CD4-positive, alpha-beta T cell treated with Interleukin-15 for 1 hour (primary cell): ENCODE data around the gene GNAS.

Experiments used
- DNase-seq: peaks from one replicate; pipeline ENCODE4 v3.0.0-alpha.2; 2020

GNAS gene

GRCh38 chr20:58854638-58855471, 2.3 kb downstream of the GNAS start:
- no peak for DNase-seq

DNA sequence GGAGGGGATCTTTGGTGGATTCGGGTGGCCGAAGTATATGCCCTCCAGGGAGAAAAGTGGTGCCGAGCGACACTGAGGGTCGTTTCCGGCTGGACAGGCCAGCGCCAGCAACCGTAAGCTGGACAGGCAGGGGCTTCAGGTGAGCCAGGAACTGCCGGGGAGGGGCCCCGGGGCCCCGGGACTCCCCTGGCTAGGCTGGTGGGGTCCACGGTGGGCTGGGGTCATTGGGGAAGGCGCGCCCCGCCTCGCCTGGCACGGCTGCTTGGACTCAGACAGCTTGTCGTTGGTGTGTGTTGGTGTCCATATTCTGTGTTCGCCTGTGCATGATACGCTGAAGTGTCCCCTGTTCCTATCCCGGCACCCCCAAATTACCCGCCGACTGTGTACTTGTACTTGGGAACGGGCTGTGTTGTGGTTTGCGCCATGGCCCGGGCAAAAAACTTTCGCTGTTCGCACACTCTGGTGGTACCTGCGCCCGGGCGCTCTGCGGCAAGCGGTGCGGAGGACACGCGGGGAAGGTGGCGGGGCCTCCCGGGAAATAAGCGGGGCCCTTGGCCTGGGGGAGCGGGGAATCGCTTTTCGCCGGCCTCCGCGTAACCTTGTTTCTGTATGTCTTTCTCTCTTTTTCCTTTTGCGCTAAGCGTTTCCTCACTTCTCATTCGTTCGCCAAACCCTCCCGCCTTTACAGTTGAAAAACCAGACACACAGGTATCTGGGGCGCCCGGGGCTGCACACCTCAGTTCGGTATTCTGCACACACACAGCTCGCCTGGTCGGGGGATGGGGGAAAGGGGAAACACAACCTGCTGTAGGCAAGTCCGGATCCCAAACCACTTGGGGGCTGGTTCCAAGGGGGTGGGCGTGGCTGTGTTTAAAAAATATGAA, 3.2 kb downstream of the GNAS start:
- DNase-seq = no peak

DNA sequence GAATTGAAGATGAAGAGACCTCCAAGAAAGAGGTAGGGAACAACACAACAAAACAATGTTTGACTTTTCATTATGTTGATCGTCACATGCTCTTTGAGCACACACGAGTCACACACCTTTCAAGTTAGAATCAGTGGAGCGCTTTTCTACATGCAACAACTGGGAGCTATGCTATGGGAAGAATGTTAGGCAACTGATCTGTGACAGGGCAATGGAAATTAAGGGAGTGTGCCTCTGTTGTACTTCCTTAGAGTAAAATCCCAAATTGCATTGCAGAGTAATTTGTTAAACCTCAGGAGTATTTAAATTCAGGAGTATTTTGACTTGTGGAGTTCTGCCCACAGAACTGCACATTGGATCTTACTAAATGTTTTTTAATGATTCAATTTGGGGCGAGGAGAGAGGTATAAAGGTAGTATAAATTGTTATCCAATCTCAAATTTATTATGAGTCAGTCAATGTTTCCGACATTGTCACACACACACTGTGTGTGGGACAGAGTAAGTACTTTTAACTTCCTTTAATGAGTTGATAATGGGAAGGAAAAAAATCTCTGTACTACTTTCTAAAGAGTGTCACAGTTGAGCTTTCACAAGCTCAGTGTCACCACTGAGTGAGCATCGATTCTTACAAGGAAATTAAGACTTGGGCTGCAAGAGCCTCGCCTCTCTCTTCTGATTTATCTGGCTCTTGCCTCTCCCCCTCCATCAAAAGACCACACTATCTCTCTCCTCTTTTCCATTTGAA, 10.7 kb downstream of the GNAS start:
- DNase-seq = no peak

GRCh38 chr20:58864346-58864745, 11.8 kb downstream of the GNAS start:
- no peak for DNase-seq

DNA sequence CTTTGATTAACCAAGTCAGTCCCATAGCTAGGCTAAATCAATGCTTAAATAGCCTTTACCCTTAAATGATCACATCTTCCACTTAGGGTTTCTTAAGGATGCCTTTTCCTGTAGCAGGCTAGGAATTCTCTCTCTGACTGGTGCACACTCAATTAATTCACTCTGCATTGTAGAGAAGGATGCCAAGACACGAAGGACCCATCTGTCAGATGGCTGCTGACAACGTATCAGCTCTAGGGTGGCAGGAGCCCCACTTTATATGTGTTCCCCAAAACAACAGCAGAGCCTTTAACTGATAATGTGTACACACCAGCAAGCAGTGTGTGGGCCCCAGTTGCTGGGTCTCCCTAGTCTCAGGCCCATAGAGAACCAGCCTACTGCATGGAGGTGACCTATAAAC, 13.3 kb downstream of the GNAS start:
- DNase-seq = no peak

DNA sequence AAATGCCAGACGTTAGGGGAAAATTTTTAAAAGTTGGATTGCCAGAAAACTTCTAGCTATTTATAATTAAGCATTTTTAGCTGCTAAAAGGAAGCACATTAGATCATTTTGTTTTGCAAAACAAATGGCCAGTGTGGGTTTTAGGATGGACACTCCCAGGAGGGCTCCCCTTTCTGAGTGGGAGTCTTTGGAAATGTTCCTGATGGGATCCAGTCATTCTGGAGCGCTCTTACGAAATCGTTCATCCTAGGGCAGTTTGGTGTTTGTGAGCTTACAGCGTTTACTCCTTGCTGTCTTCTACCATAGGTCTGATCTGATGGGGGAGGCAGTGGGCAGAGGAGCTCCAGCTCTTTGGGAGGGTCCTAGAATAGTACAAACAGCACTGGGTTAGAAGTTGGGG, 14.7 kb downstream of the GNAS start:
- DNase-seq = no peak

- DNase-seq = no peak
These were observed 16.3 kb downstream of the GNAS start for GRCh38 chr20:58868795-58869194.

DNA sequence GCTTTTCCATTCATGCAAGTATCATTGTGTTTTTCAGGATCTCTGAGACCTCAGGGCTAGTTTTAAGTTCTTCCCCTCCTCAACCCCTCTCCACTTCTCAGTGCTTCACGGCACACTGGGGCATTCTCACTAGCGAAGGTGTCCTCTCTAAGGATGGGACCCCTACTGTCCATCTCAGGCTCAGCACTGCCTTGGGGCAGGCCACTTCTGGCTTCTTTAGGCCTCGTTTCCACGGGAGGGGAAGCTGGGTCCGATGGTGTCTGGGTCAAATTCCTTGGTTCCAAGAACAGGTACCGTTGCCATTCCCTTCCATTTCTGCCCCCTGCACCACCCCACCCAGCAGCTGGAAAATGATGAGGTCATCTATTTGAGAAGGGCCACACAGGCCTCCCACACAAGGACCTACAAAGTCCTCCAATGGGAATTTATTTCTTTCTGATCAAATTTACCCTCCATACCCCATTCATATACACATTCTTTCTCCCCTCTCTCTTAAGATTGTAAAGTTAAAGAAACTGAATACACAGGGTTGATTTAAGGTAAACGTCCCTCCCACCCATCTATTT, 17.2 kb downstream of the GNAS start:
- no peak for DNase-seq

DNA sequence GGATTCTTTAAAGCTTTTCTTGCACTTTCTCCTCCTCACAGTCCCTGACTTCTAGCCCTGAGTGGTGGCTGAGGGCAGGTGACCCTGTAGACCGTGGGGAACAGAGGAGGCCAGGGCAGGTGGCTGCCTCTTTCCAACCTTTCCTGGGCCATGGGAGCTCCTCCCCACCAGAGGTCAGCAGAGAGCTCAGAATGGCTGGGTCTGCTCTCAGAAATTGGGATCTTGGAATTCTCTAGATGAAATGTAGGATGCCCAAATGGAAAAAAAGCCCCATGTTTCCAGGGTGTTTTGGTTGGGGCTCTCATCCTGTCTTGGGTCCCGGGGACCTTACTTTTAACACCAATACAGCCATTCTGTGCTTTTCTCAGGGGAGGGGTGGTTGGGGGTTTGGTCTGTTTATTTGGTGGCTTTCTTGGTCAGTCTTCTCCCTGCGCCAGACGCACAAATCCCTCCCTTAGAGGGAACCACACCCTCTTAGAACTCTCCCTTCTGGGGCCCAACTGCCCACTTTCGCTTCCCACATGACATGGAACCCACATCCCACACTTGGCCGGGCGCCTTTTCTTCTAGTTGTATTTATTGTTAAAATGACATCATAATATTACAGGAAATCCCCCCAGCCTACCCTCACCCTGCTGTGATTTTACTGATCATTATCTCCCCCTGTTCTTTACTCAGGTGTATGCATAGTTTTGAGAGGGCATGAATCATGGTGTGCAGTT, 17.9 kb downstream of the GNAS start:
- DNase-seq = peak; percentile 43

DNA sequence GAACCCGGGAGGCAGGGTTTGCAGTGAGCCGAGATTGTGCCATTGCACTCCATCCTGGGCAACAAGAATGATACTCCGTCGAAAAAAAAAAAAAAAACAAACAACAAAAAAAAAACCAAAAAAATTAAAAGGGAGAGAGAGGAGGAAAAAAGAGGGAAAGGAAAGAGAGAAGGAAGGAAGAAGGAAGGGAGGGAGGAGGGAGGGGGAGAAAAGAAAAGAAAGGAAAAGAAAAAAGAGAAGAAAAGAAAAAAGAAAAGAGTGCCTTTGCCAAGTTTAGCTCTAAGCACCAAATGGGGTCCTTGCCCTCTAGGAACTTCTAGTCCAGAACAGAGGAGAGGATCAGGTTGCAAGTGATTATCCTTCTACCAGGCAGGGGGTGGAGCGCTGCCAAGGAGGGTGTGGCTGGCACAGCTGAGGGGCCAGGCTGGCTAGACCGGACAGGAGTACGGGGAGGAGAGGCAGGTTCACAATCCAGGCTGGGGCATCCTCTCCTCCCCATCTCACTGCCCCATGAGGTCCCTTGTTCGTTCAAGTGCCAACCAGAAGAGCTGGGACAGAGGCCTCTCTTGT, 19.1 kb downstream of the GNAS start:
- no peak for DNase-seq

- no peak for DNase-seq
These were observed 22.0 kb downstream of the GNAS start for GRCh38 chr20:58874469-58874868.

DNA sequence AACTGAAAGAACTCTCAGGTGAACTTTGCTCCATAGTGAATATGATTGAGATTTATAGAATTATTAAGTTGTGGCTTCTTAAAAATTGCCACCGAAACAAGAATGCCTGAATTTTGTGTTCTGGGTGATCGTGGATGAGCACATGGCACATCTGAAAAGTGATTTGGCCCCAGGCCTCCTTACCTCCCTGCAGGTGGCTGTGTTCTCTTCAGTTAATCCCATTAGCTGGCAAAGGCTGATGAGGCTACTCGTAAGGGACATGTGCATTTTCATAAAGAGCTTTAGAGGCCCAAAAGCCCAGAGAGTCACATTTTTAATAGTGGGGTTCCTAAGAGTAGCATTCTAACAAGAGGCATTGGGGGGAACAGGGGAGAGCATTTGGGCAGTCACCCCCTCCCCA, 22.6 kb downstream of the GNAS start:
- DNase-seq = no peak

DNA sequence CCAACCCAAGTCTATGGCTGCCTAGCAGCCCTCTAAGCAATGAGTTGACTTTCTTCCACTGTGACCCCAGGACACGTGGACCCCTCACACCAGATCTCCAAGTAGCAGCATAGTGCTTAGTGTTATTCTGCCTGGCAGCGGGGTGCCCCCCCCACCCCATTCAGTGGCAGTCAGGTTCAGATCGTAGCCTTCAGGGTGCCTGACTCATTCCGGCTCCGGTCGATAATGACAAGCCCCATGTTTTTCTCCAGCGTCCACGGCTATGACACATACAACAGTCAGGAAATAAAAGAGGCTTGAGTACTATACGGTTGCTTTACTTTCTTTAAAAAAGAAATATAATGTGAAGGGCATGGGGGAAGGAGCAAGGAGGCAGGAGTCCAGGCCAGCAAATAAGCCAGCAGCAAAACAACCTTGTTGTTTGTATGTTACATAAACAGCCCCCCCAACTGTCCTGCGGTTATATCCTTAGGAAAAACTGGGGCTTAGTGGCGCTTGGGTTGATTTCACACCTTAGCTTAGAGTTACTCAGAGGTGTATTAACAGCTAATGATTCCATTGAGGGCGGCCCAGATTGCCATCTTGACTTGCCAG, 23.1 kb downstream of the GNAS start:
- no peak for DNase-seq

- DNase-seq = no peak
These were observed 23.9 kb downstream of the GNAS start for GRCh38 chr20:58876437-58876836.

- no peak for DNase-seq
These were observed 24.8 kb downstream of the GNAS start for GRCh38 chr20:58877050-58877975.

DNA sequence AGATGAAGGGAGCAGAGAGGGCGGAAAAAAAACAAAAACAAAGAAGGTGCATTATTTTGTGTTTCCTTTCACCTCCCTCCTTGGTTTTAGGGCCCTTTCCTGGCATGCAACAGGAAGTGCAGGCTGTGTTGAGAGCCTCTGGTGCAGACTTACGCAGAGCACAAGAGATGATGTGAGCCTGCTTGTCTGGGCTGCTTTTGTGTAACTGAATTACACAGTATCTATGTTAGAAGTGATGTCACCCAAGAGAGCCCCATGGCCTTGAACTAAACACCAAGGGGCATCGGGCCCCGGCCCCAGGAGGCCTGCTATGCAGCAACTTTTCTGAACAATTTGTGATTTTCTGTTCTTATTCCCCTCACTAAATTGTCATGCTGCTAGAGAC, 25.5 kb downstream of the GNAS start:
- no peak for DNase-seq

- DNase-seq = no peak
These were observed 25.9 kb downstream of the GNAS start for GRCh38 chr20:58878399-58878798.

- no peak for DNase-seq
These were observed 27.9 kb downstream of the GNAS start for GRCh38 chr20:58880441-58880840.

- no peak for DNase-seq
These were observed 28.7 kb downstream of the GNAS start for GRCh38 chr20:58880994-58881752.

GRCh38 chr20:58882704-58883089, 30.2 kb downstream of the GNAS start:
- DNase-seq = no peak
